GDM1 (cell line): ENCODE results near the gene ATPAF2.

Experiments used
- DNase-seq: peaks from one replicate; lab custom pipeline; 2025; lab: John Stamatoyannopoulos, UW

Gene ATPAF2

GRCh38 chr17:18038861-18039534 is at the start of gene ATPAF2, which contains the start of gene GID4:
Gene ATPAF2, minus strand, starts transcription at chr17:18039168. Its CDS starts 155 bp downstream, at chr17:18039013.
Gene GID4, plus strand, starts transcription at chr17:18039408. Its CDS starts 57 bp downstream, at chr17:18039465.
- peak; percentile 99 for DNase-seq

GRCh38 chr17:18087610-18088491 is 48.9 kb upstream of the ATPAF2 start, which contains the start of gene DRG2:
Gene DRG2, plus strand, starts transcription at chr17:18087948. Its CDS starts 76 bp downstream, at chr17:18088024.
- DNase-seq, result peak; percentile 80

DNA sequence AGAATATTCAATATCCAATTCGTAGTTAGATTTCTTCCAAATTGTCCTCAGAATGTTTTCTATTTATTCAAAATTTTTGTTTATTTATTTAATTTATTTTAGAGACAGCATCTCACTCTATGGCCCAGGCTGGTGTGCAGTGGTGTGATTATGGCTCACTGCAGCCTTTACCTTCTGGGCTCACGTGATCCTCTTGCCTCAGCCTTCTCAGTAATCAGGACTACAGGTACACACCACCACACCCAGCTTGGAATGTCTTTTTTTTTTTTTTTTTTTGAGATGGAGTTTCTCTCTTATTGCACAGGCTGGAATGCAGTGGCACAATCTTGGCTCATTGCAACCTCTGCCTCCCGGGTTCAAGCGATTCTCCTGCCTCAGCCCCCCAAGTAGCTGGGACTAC is 45.3 kb upstream of the ATPAF2 start:
- DNase-seq, result no peak

DNA sequence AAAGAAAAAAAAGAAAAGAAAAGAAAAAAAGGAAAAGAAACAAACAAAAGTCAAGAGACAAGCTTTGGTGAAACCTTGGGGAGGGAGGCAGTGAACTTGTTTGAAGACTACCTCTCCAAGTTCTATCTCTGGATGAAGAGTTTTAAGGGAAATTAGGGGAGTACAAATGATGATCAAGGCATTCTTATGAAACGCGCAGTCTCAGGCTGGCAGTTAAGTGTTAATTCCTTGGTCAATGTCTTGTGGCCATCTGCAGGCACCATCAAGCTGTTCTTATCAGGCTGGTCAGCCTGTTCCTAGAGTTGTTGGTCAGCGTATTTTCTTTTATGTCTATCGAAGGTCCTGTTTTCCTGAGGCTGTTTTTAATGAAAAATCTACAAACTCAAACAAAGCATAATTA is 40.6 kb upstream of the ATPAF2 start:
- DNase-seq, result no peak

- DNase-seq, result no peak
These were observed 38.0 kb upstream of the ATPAF2 start for GRCh38 chr17:18076936-18077335.

GRCh38 chr17:18074566-18075272 is 35.8 kb upstream of the ATPAF2 start:
- no peak for DNase-seq

DNA sequence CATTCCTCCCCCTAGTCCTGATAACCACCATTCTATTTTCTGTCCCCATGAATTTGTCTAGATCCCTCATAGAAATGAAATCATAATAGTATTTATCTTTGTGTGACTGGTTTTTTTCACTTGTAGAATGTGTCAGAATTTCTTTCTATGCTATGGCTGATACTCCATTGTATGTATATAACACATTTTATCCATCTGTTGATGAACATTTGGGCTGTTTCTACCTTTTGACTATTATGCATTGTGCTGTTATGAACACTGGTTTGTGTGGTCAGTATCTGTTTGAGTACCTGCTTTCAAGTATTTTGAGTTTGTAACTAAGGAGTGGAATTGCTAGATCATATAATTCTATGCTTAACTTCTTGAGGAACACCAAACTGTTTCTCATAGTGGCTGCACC is 32.8 kb upstream of the ATPAF2 start:
- DNase-seq, result no peak

GRCh38 chr17:18070861-18071340 is 31.9 kb upstream of the ATPAF2 start:
- peak; percentile 16 for DNase-seq

DNA sequence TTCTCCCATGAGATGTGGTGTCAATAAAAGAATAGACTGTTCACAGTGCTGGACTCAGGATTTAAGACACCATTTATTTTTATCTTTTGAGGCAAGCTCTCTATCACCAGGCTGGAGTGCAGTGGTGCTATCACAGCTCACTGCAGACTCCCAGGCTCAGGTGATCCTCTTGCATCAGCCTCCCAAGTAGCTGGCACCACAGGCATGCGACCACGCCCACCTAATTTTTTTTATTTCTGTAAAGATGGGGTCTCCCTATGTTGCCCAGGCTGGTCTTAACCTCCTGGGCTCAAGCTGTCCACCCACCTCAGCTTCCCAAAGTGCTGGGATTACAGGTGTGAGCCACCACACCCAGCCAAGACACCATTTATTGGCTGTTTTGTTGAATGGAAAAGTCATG is 30.1 kb upstream of the ATPAF2 start:
- DNase-seq, result no peak

- DNase-seq, result no peak
These were observed 27.9 kb upstream of the ATPAF2 start for GRCh38 chr17:18066866-18067265.

- DNase-seq, result no peak
These were observed 26.6 kb upstream of the ATPAF2 start for GRCh38 chr17:18065546-18065945.

- no peak for DNase-seq
These were observed 25.1 kb upstream of the ATPAF2 start for GRCh38 chr17:18064053-18064452.

- DNase-seq, result no peak
These were observed 20.3 kb upstream of the ATPAF2 start for GRCh38 chr17:18059283-18059682.

DNA sequence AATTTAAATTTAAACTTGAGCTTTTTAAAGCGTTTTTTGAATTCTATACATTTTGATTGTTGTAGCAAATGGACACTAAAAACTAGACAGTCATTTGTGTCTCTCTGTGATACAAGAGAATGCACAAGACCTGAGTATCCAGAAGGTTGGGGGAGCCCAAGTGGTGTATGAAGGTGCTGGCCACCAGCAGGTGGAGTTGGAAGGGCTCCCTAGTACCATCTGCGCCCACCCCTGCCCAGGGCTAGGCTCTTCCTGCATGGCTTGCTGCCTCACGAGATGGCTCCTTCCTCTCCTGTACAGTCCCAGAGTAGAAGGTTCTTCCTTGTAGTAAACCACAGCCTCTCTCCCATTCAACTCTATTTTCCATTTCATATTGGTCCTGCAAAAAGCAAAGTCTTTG is 17.2 kb upstream of the ATPAF2 start:
- DNase-seq, result no peak

- no peak for DNase-seq
These were observed 16.6 kb upstream of the ATPAF2 start for GRCh38 chr17:18055597-18055996.

DNA sequence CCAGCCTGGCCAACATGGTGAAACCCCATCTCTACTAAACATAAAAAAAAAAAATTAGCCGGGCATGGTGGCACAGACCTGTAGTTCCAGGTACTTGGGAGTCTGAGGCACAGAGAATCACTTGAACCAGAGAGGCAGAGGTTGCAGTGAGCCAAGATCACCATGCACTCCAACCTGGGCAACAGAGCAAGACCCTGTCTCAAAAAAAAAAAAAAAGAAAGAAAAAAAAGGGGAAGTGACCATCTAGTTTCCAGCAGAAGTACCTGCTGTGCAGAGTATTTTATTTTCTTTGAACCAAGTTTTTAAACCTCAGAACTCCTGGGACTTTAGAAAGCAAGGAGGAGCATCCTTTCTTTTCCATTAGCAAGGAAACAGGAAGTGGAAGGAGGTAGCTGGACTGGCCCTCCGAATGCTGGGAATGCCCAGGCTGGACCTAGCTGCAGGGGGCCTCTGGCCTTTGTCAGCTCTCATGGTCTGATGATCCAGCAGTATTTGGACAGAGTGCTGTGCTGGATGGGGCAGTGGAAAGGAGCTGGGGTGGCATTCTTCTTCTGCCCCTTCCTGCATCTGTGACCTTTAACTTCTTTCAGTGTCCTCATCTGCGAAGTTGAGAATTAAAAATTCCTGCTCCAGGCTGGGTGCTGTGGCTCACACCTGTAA is 6.9 kb upstream of the ATPAF2 start:
- DNase-seq, result no peak

DNA sequence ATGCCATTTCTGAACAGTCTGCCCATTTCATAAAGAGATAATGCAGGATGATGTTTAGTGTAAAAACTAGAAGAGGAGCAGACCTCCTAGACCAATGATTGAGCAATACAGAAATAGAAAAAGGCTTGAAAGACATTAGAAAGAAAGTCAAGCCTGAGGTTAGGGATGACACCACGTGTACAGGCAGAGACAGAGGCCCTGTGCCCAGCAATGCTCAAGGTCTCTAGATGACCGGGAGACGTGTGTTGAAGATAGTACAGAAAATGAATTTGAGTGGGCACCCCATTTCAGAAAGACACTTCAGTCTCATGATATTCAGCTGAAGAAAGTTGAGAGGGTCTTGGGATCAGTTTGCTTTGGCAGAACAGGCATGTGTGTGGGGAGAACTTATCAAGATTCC is 5.6 kb upstream of the ATPAF2 start:
- DNase-seq, result no peak

DNA sequence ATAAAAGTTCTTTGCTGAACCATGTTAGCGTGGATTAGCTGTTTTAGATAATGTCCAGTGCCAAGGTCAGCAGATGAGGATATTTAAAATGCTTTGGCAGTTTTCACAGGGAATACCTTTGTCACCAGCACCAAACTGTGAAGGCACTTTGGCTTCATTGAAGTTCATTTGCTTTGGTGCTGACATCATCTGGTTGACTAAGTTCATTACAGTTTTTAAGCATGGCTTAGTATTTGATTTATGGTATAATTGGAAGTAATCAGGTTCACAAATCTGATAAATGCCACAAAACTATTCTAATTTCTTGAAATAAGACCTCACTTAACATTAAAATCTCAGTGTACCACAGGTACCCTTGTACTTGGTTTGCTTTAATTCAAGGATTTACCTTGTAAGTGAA is 4.5 kb upstream of the ATPAF2 start:
- no peak for DNase-seq

DNA sequence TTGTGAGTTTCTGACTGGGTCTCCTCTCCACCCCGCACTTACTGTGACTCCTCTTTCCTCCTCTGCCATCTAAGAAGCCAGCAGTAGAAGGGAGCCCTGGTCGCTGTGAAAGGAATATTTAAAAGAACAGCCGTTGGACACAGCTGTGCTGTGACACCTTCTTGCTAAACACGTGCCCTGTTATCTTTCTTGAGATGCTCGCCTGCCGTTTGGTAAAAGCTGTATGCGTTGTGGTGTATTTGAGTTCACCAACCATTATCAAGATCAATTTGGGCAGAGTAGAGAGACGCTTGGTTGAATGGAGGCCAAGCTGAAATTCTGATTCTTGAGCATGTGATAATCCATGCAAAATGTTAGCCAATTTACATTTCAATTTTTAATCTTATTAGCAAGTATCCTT is 4.0 kb upstream of the ATPAF2 start:
- no peak for DNase-seq

DNA sequence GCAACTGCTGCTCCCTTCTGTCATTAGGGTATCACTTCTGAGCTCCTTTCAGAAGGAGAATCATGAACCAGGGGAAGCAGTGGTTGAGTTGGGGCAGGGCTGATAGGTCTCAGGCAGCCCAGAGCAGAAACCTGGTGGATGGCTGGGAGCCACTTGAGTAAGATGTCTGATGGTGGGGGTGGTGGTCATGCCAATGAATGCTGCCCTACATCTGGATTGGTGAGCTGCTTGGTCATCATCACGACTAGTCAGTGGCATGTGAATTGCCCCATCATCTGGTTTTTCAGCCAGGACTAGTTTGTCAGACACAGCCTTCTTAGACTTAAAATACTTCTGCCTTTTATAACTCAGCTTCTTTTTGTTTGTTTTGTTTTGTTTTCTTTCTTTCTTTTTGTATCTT is 2.8 kb upstream of the ATPAF2 start:
- DNase-seq, result no peak

DNA sequence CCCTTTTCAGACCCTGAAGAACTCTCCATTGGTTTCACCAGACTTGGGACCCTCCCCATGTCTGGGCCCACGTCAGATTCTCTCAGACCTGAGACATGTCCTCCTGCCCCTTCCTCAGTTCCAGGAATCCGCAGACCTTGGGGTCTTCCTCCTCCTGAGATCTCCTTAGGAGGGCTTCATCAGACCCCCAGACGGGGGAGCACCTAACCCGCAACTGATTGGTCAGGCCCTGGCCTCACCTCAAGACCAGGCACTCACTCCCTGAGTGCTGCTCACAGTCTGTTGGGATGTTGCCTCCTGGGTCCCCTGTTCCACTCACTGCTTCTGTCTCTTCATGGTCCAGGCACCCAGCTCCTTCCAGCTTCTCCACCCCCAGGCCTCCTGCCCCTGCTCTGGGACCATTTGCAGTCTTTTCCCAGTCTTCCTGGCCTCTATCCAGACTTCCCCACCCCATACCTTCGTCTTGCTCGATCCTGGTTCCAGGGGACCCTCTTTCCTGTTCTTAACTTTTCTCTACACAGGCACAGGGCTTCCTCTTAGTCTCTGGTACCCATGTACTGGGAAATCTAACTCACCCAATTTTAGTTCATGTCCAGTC is 1.4 kb upstream of the ATPAF2 start:
- DNase-seq, result no peak
